HFFc6 (cell line): ENCODE data around the gene CCDC77. TPM values are rescaled to one million over a fixed set of nuclear protein-coding genes. Genes with fewer than 3 reads are reported as not detected.

Experiments used
- DNase-seq: peaks from one replicate; pipeline ENCODE4 v3.0.0-alpha.2; 2018
- H3K27ac Mint-ChIP-seq: 2 replicates; pipeline ENCODE4 v1.8.0; 2020; ENCODE audit warnings: mild to moderate bottlenecking, mixed read lengths
- H3K27me3 Mint-ChIP-seq: 2 replicates; pipeline ENCODE4 v1.8.0; 2021; ENCODE audit warnings: mild to moderate bottlenecking, moderate library complexity, mixed read lengths; ENCODE audit not compliant: insufficient read depth
- H3K36me3 Mint-ChIP-seq: 2 replicates; pipeline ENCODE4 v1.8.0; 2021; ENCODE audit warnings: low read depth, mixed read lengths
- H3K4me1 Mint-ChIP-seq: 2 replicates; pipeline ENCODE4 v1.8.0; 2020; ENCODE audit warnings: low read depth, mixed read lengths
- H3K4me3 Mint-ChIP-seq: 2 replicates; pipeline ENCODE4 v1.8.0; 2020; ENCODE audit warnings: mild to moderate bottlenecking, moderate library complexity, mixed read lengths
- H3K9me3 Mint-ChIP-seq: 2 replicates; pipeline ENCODE4 v1.8.0; 2020; ENCODE audit warnings: mild to moderate bottlenecking, mixed read lengths
- CTCF ChIP-seq: fragments of 200-600 bp; sonication (generic); IDR thresholded peaks from 2 replicates; pipeline ENCODE4 v1.5.0; 2021; ENCODE audit warnings: antibody characterized with exemption, mild to moderate bottlenecking
- total RNA-seq, 6 experiments: library from RNA; stranded (reverse); fragmentation: NEBNext Ultra II Directional; extraction: Animal tissue kit (Norgen Biotek cat#: 25700); gene quantifications; 2 replicates in 1 of 6; 3 replicates in 5 of 6; pipeline ENCODE4 v1.2.3, GENCODE V29; 2021

Gene CCDC77
- total RNA-seq, 6 experiments from 2014 or later, result 7.7 to 12.6 (median 11.6) TPM

GRCh38 chr12:484096-484495, 82.7 kb downstream of the CCDC77 start:
- H3K9me3 Mint-ChIP-seq, result no peaks in the 10 kb centered on the region
- peaks cover 35% of the 10 kb centered on the region for H3K27me3 Mint-ChIP-seq
- no peak overlapping the region for H3K27ac Mint-ChIP-seq
- no peaks in the 10 kb centered on the region for H3K36me3 Mint-ChIP-seq
- H3K4me3 Mint-ChIP-seq, result no peak overlapping the region
- no peak for TF ChIP-seq CTCF
- peaks cover 6% of the 10 kb centered on the region for H3K4me1 Mint-ChIP-seq
- DNase-seq, result no peak

DNA sequence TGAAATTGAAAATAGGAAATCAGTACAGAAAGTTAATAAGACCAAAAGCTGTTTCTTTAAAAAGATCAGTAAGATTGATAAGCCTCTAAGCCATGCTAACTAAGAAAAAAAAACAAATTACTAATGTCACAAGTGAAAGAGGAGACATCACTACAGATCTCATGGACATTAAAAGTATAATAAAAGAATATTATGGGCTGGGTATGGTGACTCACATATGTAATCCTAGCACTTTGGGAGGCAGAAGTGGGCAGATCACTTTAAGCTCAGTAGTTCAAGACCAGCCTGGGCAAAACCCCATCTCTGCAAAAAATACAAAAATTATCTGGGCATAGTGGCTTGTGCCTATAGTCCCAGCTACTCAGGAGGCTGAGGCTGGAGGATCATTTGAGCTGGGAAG, 88.8 kb downstream of the CCDC77 start:
- Mint-ChIP-seq H3K27me3 (peaks cover 14% of the 10 kb centered on the region), H3K4me1 (peaks cover 6% of the 10 kb centered on the region), H3K4me3 (no peak overlapping the region), H3K9me3 (peaks cover 13% of the 10 kb centered on the region), H3K27ac (no peak overlapping the region), H3K36me3 (no peaks in the 10 kb centered on the region)
- DNase-seq, result no peak
- TF ChIP-seq CTCF, result no peak

Other genes starting within 250 kb of the CCDC77 start
- not detected for gene SLC6A12, start 187.5 kb upstream of the CCDC77 start, total RNA-seq
- not detected for gene SLC6A13, start 138.8 kb upstream of the CCDC77 start, total RNA-seq
- 10 to 100 TPM; 47.1 to 55.0 (median 52.0) TPM for gene KDM5A, start 12.3 kb upstream of the CCDC77 start, total RNA-seq
- gene B4GALNT3, start 58.3 kb downstream of the CCDC77 start, total RNA-seq, result not detected